NCI-H2107 treated with DMSO at 0.1 percent for 48 hours (cell line): Measurements from ENCODE around the gene ANKS1B.

Source experiments
- DNase-seq: peaks from one replicate; lab custom pipeline; 2025; ENCODE audit not compliant: unreplicated experiment; lab: John Stamatoyannopoulos, UW

Gene ANKS1B

DNA sequence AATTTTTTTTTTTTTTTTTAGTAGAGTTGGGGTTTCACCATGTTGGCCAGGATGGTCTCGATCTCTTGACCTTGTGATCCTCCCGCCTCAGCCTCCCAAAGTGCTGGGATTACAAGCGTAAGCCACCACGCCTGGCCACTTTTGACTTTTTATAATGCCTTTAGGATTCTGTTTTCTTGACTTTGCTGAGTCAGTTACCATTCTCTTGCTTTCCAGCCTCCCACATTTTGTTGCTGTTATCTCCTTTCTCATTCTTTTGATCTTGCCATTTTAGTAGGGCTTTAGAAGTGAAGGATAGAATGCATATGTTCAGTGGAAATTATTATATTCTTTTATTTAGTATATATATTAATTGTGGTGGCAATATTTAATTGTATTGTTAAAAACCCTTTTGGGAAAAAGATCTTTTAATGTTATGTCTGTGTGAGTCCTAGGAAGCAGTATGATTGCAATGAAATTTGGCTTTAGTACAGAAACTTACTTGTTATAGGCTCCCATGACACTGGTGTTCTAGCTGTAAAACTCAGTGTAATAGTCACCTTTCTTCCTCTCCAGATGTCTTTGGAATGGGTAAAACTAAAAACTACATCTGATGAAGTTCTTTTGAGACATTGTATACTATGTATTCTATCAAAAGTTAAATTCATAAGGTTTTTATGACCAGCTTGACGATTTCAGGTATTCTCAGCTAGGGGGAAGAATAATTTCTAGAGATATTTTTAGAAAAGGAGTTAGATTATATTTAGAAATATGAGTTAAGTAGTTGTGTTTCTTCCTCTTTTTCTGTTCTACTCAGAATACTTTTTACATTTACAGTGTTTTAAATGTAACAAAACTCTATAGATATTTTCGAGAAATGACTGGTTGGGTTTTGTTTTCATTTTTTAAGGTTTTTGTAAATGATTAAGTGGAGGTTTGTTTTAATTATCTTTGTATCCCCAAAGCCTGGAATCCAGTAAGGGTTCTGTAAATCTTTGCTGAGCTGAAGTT is 1264.9 kb downstream of the ANKS1B start:
- no peak for DNase-seq

DNA sequence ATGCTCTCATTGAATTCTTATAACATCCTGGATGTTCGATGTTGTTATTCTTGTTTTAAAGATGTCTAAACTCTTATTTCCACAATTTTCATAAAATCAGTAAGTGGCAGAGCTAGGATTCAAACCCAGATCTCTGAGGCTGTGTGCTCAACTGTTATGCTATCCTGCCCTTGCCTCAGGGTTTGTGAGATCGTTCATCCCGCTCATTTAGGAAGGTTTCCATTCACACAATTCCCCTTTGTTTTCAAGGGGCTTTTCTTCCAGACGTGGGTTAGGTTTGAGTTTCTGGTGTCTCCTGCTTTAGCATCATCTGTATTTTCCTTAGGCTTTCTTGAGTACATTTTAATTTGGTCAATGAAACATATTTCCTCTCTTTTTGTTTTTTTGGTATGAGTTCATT is 1270.3 kb downstream of the ANKS1B start:
- no peak for DNase-seq

DNA sequence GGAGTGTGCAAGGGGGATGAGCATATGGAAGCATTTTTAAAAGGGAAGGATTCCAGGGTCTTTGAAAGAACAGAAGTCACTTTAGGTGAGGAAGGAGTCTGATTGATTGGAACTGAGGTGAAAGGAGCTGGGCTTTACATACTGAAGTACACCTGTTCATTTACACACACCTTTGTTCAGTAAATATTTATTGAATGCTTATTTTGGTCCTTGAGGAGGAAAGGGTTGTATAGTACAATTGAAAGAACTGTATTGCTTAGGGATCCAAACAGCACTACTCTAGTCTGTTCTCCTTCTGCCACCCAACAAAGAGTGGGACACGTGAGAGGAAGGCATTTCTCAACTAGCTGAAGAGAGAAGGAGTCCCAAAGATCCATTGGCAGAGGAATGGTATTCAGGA is 1275.7 kb downstream of the ANKS1B start:
- DNase-seq = no peak

DNA sequence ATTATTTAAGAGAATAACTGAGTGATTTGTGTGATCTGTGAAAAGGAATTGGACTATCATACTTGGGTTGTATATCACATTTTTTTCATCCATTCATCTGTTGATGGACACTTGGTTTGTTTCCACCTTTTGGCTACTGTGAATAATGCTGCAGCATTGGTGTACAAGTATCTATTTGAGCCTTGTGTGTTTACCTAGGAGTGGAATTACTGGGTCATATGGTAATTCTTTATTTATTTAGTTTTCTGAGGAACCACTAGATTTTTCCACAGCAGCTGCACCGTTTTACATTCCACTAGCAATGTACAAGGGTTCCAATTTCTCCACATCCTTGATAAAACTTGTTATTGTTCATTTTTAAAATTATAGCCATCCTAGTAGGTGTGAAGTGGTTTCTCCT is 1283.6 kb downstream of the ANKS1B start:
- DNase-seq = peak; percentile 37

DNA sequence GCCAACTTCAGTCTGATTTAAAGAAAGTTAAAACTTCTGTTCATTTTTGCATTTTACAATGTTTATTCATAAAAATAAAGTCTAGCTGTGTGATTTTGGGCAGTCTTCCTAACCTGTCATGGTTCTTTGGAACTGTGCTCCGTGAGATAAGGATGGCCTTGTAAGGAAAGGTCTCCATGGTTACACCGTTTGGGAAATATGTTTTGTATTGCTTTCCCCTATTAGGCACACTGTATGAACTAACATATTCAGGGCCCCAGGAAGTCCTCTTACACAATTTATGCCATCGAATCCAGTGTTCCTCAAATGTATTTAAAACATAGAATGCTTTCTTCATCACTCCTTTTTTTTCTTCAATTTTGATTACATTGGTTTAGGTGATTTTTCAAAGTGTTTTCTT is 1285.2 kb downstream of the ANKS1B start:
- DNase-seq = no peak

DNA sequence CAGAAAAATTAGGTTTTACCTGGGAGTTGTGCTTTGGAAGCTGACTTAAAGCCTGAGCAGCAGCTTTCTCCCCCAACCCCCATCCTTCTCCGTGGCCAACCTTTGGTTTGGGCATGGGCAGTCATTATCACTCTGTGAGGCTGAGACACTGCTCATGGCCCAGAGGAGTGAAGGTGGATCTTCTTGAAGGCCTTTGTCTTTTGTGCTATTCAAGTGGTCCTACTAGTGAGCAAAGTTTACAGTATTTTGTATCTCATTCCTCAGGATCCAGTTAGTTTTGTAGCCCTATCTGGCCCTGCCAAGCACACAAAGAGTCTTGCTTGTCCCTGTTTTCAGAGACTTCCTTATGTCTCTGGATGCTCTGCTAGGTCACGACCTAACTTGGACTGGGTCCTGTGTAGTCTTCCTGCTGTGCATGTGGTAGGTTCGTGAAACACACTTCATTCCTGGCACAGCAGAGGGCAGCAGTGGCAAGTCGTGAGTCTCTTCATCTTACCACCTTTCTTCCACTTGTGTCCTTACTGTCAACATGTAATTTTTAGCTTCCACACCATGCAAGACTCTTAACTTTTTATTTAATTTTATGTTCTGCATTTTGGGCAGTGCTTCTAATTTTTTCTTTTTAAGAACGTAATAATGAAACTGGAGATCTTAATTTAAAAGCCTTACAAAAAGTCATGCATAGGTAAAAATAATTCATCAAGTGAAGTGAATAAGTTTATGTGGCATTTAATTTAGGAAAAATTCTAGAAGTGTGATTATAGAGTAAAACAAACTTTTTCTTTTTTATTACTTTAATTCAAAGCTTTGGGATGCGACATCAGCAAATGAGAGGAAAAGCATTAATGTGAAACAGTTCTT is 1285.9 kb downstream of the ANKS1B start:
- DNase-seq = peak; percentile 56

DNA sequence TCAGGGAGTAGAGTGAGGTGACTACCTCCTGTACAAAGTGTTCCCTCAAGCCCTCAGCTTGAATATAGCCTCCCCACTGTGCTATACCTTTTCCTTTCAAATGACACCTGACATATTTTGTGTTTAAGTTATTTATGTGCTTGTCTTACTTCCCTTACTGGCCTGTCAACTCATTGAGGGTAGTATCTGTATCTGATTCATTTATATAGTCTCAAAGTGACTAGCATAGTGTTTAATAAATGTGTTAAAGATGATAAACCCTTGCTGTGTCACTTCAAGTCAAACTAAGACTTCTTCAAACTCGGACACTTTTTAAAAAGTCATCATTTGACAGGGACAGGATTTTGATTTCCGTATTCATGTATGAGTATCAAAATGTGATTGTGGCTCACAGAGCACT is 1287.5 kb downstream of the ANKS1B start:
- DNase-seq = no peak

DNA sequence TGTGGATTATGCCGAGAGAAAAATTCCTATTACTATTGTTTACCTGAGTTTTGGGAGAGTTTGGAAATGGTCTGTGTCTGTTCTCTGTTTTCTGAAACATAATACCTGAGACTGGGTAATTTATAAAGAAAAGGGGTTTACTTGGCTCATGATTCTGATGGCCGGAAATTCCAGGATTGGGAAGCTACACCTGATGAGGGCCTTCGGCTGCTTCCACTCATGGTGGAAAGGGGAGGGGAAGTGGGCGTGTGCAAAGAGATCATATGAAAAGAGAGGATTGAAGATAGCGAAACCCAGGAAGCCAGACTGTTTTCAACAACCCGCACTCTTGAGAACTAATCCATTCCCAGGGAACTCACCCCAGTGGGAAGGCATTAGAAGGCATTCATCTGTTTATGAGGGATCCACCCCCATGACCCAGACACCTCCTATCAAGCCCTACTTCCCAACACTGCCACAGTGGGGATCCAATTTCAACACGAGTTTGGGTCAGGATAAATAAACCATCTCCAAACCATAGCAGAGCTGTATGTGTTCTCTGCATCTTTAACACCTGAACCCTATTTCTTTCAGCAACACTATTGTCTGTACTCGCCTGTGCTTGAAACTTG is 1288.6 kb downstream of the ANKS1B start:
- peak; percentile 80 for DNase-seq

DNA sequence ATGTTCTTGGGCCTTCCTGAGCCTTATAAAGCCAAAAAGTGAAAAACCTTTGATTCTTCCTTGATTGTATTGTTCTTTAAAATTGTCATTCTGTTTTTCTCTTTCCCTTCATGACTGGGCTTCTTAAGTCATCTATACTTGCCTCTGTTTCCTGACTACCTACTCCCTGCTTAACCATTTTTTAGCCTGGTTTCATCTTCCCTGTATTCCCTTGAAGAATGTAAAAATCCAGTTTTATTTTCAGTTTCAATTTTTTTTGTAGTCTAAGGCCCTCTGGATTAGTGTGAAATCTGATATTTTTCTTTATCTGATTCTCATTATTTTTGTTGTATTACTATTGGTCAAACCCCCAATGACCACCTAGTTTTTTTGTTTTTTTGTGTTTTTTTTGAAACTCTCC is 1293.4 kb downstream of the ANKS1B start:
- no peak for DNase-seq

DNA sequence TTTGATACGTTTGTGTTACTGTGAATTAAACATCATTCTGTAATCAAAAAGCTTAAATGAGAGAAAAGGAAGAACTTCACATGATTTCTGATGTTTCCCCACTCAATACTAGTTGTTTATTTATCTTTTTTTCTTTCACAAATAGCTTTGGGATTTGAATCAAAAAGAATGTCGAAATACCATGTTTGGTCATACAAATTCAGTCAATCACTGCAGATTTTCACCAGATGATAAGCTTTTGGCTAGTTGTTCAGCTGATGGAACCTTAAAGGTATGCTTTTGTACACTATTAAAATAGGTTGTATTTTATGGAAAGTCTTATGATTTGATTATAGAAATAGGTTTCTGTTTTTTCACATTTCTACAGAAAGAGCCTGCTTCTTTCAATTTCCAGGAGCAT is 1298.1 kb downstream of the ANKS1B start:
- DNase-seq = no peak
